Ovary (tissue), 3 donors: ENCODE results near the gene B4GALT3.

ENCODE experiments used
- EP300 ChIP-seq: sonication (generic); formaldehyde crosslinking; IDR thresholded peaks from one replicate; pipeline ENCODE4 v1.6.1; 2017; ENCODE audit warnings: antibody characterized with exemption
- POLR2A ChIP-seq: fragments of 450-650 bp; IDR thresholded peaks from one replicate; pipeline ENCODE4 v1.6.1; 2017; ENCODE audit warnings: antibody characterized with exemption, mild to moderate bottlenecking, moderate library complexity
- TF ChIP-seq, protein P1 (sequence below), 3 donors: fragments of 450-650 bp in 2 of 3; fragments of 200-600 bp in 1 of 3; IDR thresholded peaks; one replicate each; pipeline versions ENCODE4 v1.5.1 to v1.8.0; 2016 to 2022; ENCODE audit warnings: antibody characterized with exemption in 3 of 3, mild to moderate bottlenecking in 1 of 3
- donor health status: DM: no; HTN: no; CAD: no.

DNA sequence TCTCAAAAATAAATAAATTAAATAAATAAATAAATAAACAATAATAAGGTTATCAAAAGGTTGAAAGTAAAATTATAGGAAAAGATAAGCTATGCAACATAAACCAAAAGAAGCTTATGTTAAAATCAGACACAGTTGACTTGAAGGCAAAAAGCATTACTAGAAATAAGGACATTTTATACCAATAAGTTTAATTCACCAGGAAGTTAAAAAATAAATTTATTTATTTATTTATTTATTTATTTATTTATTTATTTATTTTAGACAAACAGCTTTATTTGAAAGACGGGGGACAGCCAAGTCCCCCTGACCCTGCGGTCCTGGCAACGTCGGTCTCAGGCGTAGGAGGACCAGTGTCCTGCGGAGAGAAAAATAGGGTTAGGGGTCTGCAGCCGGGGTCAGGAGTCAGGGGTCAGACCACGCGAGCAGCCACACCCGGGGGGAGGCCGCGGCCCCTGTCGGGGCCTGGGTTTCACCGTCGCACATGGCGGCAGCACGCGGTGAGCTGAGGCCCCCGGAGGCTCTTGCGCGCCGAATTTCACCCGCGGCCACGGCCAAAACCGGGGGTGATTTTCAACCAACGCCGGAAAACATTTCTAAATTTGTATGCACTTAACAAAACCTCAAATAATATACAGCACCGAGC is 36.4 kb downstream of the B4GALT3 start:
- TF ChIP-seq EP300 (no peak), POLR2A (no peak)
- TF ChIP-seq, protein P1, sequence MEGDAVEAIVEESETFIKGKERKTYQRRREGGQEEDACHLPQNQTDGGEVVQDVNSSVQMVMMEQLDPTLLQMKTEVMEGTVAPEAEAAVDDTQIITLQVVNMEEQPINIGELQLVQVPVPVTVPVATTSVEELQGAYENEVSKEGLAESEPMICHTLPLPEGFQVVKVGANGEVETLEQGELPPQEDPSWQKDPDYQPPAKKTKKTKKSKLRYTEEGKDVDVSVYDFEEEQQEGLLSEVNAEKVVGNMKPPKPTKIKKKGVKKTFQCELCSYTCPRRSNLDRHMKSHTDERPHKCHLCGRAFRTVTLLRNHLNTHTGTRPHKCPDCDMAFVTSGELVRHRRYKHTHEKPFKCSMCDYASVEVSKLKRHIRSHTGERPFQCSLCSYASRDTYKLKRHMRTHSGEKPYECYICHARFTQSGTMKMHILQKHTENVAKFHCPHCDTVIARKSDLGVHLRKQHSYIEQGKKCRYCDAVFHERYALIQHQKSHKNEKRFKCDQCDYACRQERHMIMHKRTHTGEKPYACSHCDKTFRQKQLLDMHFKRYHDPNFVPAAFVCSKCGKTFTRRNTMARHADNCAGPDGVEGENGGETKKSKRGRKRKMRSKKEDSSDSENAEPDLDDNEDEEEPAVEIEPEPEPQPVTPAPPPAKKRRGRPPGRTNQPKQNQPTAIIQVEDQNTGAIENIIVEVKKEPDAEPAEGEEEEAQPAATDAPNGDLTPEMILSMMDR (IDR thresholded peaks at IDR 0.05), result no peak
